Activated naive CD8-positive, alpha-beta T cell (primary cell): ENCODE results near the gene TIAM1.

Experiments used
- H3K27ac Mint-ChIP-seq: one replicate; pipeline ENCODE4 v1.8.0; 2021; ENCODE audit warnings: mixed read lengths
- H3K27me3 Mint-ChIP-seq: one replicate; pipeline ENCODE4 v1.8.0; 2021; ENCODE audit warnings: mixed read lengths
- H3K36me3 Mint-ChIP-seq: one replicate; pipeline ENCODE4 v1.8.0; 2021; ENCODE audit warnings: mixed read lengths
- H3K4me1 Mint-ChIP-seq: one replicate; pipeline ENCODE4 v1.8.0; 2021; ENCODE audit warnings: low read depth, mixed read lengths
- H3K4me3 Mint-ChIP-seq: one replicate; pipeline ENCODE4 v1.8.0; 2021; ENCODE audit warnings: mild to moderate bottlenecking, mixed read lengths
- H3K9me3 Mint-ChIP-seq: one replicate; pipeline ENCODE4 v1.8.0; 2021; ENCODE audit warnings: low read depth, mixed read lengths

Gene TIAM1, protein sequence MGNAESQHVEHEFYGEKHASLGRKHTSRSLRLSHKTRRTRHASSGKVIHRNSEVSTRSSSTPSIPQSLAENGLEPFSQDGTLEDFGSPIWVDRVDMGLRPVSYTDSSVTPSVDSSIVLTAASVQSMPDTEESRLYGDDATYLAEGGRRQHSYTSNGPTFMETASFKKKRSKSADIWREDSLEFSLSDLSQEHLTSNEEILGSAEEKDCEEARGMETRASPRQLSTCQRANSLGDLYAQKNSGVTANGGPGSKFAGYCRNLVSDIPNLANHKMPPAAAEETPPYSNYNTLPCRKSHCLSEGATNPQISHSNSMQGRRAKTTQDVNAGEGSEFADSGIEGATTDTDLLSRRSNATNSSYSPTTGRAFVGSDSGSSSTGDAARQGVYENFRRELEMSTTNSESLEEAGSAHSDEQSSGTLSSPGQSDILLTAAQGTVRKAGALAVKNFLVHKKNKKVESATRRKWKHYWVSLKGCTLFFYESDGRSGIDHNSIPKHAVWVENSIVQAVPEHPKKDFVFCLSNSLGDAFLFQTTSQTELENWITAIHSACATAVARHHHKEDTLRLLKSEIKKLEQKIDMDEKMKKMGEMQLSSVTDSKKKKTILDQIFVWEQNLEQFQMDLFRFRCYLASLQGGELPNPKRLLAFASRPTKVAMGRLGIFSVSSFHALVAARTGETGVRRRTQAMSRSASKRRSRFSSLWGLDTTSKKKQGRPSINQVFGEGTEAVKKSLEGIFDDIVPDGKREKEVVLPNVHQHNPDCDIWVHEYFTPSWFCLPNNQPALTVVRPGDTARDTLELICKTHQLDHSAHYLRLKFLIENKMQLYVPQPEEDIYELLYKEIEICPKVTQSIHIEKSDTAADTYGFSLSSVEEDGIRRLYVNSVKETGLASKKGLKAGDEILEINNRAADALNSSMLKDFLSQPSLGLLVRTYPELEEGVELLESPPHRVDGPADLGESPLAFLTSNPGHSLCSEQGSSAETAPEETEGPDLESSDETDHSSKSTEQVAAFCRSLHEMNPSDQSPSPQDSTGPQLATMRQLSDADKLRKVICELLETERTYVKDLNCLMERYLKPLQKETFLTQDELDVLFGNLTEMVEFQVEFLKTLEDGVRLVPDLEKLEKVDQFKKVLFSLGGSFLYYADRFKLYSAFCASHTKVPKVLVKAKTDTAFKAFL (N-terminal part only)

DNA sequence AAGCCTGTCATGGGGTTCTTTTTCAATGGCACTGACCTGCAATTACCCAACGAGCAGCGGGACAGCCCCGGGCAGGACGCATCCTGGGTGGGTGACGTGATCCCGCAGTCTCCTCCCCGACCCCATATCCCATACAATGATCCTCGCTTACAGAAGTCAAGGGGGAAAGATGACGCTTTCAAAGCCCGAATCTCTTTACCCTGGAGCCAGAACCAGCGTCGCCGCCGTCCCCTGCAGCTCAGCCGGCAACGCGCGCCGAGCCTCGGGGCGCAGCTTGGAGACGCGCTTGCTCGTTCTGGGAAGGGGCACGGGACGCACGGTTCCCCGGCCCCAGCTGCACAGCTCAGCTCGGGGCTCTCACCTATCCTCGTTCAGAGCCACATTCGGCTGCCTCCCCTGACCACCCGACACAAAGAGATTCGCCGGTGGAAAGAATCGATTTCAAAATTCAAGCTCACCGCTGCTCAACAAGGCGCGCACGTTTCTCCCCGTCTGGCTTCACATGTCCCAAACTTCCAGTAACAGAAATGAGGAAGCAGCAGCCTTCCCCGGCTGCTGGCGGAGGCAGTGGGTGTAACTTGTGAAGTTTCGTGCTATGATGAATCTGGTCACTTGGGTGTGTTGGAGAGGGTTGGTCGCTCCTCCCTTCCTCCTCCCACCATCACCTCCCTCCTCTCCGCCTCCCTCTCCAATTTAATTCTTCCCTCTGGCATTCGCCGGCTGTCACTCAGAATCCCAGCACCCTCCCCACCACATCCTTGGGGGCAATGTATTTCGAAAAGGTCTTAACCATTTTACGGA is at the start of gene TIAM1:
TIAM1 (minus strand) TSS at position 582 of the 801 bp plus-strand sequence. CDS start 77,289 bp downstream, outside the sequence.
- peak within 1 kb of the TSS; percentile 96 for H3K4me3 Mint-ChIP-seq
- H3K9me3 Mint-ChIP-seq: no peaks in the 10 kb centered on the region
- H3K4me1 Mint-ChIP-seq: peaks cover 64% of the 10 kb centered on the region
- H3K27me3 Mint-ChIP-seq: no peaks in the 10 kb centered on the region
- peak within 1 kb of the TSS; percentile 90 for H3K27ac Mint-ChIP-seq
- H3K36me3 Mint-ChIP-seq: peaks cover 6% of the 10 kb centered on the region

DNA sequence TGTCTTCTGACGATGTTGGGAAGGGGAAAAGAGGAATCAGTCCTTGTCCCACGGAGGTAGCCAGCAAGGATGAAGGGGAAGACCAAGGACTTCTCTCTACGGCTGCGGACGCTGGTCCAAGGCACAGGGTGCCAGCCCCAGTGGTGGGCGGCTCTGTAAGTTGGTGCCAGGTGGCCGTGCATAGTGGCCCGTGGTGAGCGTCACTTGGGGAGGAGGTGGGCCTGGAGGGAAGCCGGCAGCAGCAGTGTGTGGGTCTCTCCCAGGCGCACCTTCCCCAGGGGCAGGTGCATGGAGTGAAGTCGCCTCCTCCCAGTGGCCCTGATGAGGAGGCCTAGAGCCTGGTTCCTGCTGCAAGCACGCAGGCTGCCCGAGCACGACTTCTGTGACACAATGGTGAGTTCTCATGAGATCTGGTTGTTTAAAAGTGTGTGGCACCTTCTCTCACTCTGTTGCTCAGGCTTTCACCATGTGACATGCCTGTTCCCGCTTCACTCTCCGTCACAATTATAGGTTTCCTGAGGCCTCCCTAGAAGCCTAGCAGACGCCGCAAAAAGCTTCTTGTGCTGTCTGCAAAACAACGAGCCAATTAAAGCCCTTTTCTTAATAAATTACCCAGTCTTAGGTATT is 43.6 kb upstream of the TIAM1 start:
- H3K9me3 Mint-ChIP-seq: no peaks in the 10 kb centered on the region
- H3K27ac Mint-ChIP-seq: no peak overlapping the region
- peaks cover 4% of the 10 kb centered on the region for H3K4me1 Mint-ChIP-seq
- H3K36me3 Mint-ChIP-seq: no peaks in the 10 kb centered on the region
- H3K27me3 Mint-ChIP-seq: no peaks in the 10 kb centered on the region
- H3K4me3 Mint-ChIP-seq: no peak overlapping the region

GRCh38 chr21:31386006-31386405 is 41.9 kb upstream of the TIAM1 start:
- Mint-ChIP-seq H3K4me3 (no peak overlapping the region), H3K27ac (no peak overlapping the region), H3K27me3 (no peaks in the 10 kb centered on the region), H3K4me1 (peaks cover 9% of the 10 kb centered on the region), H3K9me3 (no peaks in the 10 kb centered on the region), H3K36me3 (no peaks in the 10 kb centered on the region)

DNA sequence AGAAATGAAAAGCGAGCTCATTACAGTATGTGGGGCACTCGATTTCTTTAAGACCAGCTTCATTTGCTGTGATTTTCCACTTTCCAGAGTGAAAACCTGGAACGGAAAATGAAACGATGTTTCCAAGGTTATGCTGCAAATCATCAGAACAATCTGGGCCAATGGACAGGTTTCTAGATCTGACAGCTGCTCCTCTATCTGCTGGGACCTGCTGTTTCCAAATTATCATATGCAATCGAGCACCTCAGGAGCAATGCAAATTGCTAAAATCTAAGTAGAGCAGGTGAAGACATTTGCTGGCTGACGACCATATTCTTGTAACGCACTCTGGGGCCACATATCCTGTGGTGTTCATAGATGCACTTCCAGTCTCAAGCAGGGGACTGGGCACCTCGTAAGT is 39.7 kb upstream of the TIAM1 start:
- no peak overlapping the region for H3K27ac Mint-ChIP-seq
- no peaks in the 10 kb centered on the region for H3K9me3 Mint-ChIP-seq
- H3K27me3 Mint-ChIP-seq: no peaks in the 10 kb centered on the region
- H3K4me1 Mint-ChIP-seq: peaks cover 9% of the 10 kb centered on the region
- no peaks in the 10 kb centered on the region for H3K36me3 Mint-ChIP-seq
- H3K4me3 Mint-ChIP-seq: no peak overlapping the region

DNA sequence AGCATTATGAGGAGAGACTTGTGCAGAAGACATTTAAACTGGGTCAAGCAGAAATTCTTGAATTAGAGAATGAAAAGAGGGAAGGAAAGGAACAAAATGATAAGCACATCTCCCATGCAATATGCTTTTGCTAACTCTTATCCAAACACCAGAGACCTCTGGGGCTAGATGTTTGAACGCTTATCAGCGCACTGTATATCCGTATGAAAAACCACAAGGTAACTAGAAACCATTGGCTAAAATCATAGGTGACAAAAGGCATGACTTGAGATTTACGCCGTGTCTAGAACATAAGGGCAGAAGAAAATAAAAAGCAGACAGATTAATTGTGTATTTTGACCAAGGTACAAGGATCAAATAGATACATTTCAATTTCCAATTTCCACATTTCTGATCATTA is 38.0 kb upstream of the TIAM1 start:
- Mint-ChIP-seq H3K4me1 (peaks cover 9% of the 10 kb centered on the region), H3K27ac (no peak overlapping the region), H3K36me3 (no peaks in the 10 kb centered on the region), H3K4me3 (no peak overlapping the region), H3K27me3 (no peaks in the 10 kb centered on the region), H3K9me3 (no peaks in the 10 kb centered on the region)

DNA sequence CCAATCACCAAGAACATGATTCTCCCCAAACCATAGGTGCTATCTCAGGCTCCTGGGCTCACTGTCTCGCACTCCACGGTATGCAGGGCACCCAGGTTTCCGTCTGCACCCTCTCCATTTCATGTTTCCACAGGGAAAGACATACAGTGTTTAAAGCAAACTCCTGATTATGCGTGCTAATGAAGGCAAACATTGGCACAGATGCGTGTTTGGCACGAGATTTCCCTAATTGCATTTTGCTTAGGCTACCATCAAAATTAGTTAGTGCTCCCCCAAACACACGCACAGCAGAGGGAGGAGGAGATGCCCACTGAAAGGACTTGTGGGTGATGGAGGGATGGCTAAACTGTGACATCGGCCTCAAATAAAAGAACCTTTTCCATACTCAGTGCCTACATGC is 32.2 kb upstream of the TIAM1 start:
- H3K4me1 Mint-ChIP-seq: peaks cover 8% of the 10 kb centered on the region
- H3K4me3 Mint-ChIP-seq: no peak overlapping the region
- H3K9me3 Mint-ChIP-seq: no peaks in the 10 kb centered on the region
- no peak overlapping the region for H3K27ac Mint-ChIP-seq
- no peaks in the 10 kb centered on the region for H3K27me3 Mint-ChIP-seq
- H3K36me3 Mint-ChIP-seq: no peaks in the 10 kb centered on the region

DNA sequence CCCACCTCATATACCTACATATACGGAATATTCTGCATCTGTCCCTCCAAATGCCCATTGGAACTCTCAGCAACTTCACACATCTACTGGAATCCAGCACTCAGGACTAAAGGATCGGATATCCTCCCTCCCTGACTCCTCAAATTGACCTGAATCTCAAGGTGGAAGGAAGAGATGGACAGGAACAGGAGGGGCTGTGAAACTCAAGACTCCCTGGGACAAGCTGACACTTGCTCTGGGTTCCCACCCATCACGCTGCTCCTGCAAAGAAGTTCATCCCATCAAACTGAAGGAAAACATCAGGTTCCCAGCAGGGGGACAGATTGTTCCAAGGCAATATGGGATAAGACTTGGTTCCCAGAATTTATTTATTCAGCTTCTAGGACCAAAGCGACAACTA is 30.3 kb upstream of the TIAM1 start:
- H3K27ac Mint-ChIP-seq: no peak overlapping the region
- H3K9me3 Mint-ChIP-seq: no peaks in the 10 kb centered on the region
- no peaks in the 10 kb centered on the region for H3K36me3 Mint-ChIP-seq
- no peak overlapping the region for H3K4me3 Mint-ChIP-seq
- peaks cover 10% of the 10 kb centered on the region for H3K4me1 Mint-ChIP-seq
- no peaks in the 10 kb centered on the region for H3K27me3 Mint-ChIP-seq

DNA sequence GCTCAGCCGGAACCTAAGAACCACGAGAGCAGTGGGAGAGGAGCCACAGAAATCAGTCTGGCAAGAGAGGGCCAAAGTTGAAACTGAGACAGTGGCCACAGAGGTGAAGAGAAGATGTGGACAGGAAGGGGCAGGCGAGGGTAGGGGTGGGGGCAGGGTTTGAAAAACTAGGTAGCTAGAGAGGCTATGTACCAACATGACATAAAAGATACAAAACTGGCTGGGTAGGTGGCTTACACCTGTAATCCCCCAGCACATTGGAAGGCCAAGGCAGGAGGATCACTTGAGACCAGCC is 28.4 kb upstream of the TIAM1 start:
- H3K9me3 Mint-ChIP-seq: no peaks in the 10 kb centered on the region
- H3K27ac Mint-ChIP-seq: no peak overlapping the region
- H3K4me3 Mint-ChIP-seq: no peak overlapping the region
- H3K27me3 Mint-ChIP-seq: no peaks in the 10 kb centered on the region
- H3K36me3 Mint-ChIP-seq: no peaks in the 10 kb centered on the region
- H3K4me1 Mint-ChIP-seq: peaks cover 15% of the 10 kb centered on the region

DNA sequence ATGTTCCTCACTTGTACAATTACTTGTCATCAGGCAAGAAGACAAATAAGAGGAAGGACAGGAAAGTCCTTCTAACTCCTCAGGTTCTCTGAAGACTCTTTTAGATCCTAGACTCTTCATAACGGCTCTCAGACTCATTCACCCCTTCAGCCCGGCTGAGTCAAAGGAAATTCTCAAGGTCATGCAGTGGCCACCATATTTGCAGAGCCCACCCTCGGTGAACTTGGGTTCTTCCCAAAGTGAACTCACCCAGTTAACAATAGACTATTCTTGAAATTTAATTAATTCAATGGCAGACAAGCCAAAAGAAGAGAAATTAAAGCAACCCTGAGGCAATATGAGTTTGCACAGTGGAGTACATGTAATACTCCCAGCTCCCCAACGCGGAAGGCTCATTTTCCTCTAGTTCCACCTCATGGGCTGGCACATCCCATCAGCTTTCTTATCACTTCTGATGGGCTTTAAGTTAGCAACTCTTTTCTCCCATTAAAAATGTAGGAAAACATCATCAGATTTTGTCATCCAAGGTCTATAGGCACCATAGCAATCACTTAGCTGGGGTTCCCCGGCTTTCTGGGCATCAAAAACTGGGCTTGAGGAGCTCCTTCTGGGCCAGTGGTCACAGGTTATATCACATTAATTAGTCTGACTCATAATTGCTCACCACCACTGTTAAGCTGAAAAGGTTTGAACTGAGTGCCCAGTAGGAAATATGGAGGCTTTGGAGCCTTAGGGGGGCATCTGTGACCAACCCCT is 27.8 kb upstream of the TIAM1 start:
- Mint-ChIP-seq H3K27me3 (no peaks in the 10 kb centered on the region), H3K4me3 (no peak overlapping the region), H3K4me1 (peaks cover 19% of the 10 kb centered on the region), H3K36me3 (peaks cover under 1% of the 10 kb centered on the region), H3K9me3 (no peaks in the 10 kb centered on the region), H3K27ac (no peak overlapping the region)

GRCh38 chr21:31370893-31371544 is 27.0 kb upstream of the TIAM1 start:
- Mint-ChIP-seq H3K4me1 (peaks cover 17% of the 10 kb centered on the region), H3K9me3 (no peaks in the 10 kb centered on the region), H3K4me3 (no peak overlapping the region), H3K27ac (no peak overlapping the region), H3K36me3 (peaks cover 2% of the 10 kb centered on the region), H3K27me3 (no peaks in the 10 kb centered on the region)

- no peak overlapping the region for H3K27ac Mint-ChIP-seq
- no peak overlapping the region for H3K4me3 Mint-ChIP-seq
- peaks cover 16% of the 10 kb centered on the region for H3K4me1 Mint-ChIP-seq
- H3K9me3 Mint-ChIP-seq: no peaks in the 10 kb centered on the region
- H3K36me3 Mint-ChIP-seq: peaks cover 2% of the 10 kb centered on the region
- H3K27me3 Mint-ChIP-seq: no peaks in the 10 kb centered on the region
Observed at GRCh38 chr21:31370281-31370892, 26.3 kb upstream of the TIAM1 start.

DNA sequence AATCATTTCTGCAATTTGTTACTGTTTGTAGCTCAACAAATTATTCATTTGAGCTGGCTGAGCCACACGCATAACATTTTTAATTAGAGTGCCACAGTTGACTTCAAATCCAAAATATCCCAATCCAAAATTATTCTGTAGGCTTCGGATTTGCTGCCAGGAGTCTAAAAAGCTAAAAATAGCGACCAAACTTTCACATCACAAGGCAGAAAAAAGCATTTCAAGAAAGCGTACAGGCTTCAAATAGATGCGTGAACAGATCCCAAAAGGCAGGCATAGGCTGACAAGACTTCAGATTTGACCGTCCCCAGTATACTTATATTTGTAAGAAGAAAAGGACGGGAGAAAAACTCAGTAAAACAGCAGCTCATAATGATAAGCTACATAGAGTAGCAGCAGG is 24.3 kb upstream of the TIAM1 start:
- H3K27me3 Mint-ChIP-seq: no peaks in the 10 kb centered on the region
- no peak overlapping the region for H3K4me3 Mint-ChIP-seq
- no peaks in the 10 kb centered on the region for H3K9me3 Mint-ChIP-seq
- peaks cover 33% of the 10 kb centered on the region for H3K4me1 Mint-ChIP-seq
- H3K27ac Mint-ChIP-seq: no peak overlapping the region
- H3K36me3 Mint-ChIP-seq: peaks cover 4% of the 10 kb centered on the region

GRCh38 chr21:31367801-31368200 is 23.7 kb upstream of the TIAM1 start:
- H3K4me1 Mint-ChIP-seq: peaks cover 38% of the 10 kb centered on the region
- no peak overlapping the region for H3K27ac Mint-ChIP-seq
- no peak overlapping the region for H3K4me3 Mint-ChIP-seq
- no peaks in the 10 kb centered on the region for H3K9me3 Mint-ChIP-seq
- H3K36me3 Mint-ChIP-seq: peaks cover 4% of the 10 kb centered on the region
- no peaks in the 10 kb centered on the region for H3K27me3 Mint-ChIP-seq
